HG02970 (cell line): ENCODE data around the gene AIDA.
"Not testable (repeated sequence)": the region's sequence is repeated elsewhere in the genome, so short reads cannot be mapped to it uniquely, and the experiment has no call there.

Experiments
- ATAC-seq: cut with Tn5 transposase; IDR thresholded peaks from one replicate; pipeline ENCODE4 v1.9.1; 2021; ENCODE audit warnings: mild to moderate bottlenecking, moderate library complexity, moderate number of reproducible peaks; ENCODE audit not compliant: unreplicated experiment, low FRiP score

Gene AIDA, protein sequence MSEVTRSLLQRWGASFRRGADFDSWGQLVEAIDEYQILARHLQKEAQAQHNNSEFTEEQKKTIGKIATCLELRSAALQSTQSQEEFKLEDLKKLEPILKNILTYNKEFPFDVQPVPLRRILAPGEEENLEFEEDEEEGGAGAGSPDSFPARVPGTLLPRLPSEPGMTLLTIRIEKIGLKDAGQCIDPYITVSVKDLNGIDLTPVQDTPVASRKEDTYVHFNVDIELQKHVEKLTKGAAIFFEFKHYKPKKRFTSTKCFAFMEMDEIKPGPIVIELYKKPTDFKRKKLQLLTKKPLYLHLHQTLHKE

DNA sequence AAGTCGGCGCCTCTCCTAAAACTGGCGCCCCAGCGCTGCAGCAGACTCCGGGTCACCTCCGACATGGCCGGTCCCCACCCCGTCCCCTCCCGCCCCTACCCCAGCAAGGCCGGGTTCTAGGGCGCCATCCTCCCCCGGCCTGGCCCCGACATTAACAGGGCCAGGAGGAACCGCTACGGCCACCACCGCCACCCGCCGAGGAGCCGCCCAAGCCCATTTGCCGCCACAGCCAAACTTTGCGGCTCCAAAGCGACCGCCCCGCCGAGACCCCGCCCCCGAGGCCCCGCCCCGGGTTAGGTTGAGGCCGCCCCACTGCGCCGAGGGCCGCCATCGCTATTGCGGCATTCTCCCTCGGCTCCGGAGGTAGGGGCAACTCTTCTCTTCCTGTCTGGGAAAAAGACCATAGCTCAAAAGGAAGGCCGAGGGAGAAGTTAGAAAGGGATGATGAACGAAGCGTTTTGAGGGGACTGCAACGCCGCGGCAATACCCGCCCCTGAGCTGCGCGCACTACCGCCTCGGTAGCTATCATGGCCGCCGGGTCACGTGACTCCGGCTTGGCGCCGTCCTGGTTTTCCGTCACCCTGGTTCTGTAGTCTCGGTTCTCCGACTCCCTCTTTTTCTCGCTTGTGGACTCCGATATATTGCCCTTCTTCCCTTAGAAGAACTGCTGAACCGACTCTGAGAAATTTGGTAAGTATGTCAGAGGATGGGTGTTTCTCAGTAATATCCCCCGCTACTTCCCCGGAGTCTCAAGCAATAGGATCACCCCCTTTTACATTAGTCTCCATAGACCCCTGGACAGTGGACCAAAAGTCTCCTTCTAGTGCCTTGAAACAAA lies at the start of gene AIDA, which contains the start of gene BROX:
Gene AIDA, minus strand, starts transcription at position 239 of the 838 bp plus-strand sequence. Its CDS starts 174 bp downstream, at position 65.
Gene BROX, plus strand, starts transcription at position 312 of the 838 bp plus-strand sequence. CDS start 3,136 bp downstream, outside the sequence.
- ATAC-seq: peak; percentile 79

DNA sequence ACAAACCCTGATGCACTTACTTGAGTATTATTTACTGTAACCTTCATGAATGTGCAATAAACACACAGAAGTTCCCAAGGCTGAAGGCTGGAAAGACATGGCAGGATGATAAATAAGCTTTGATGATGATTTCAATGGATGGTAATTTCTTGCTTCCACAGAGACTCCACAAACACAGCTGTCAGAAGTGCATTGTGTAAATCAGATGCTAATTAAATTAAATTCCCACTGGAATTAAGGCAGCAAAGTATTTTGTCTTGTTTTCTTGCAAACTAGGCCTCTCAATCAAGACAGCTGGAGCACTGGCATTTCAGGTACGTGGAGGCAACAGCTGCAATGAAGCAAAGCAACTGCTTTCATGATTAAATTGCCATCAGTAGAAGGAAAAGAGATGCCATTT lies 48.8 kb upstream of the AIDA start:
- no peak for ATAC-seq

DNA sequence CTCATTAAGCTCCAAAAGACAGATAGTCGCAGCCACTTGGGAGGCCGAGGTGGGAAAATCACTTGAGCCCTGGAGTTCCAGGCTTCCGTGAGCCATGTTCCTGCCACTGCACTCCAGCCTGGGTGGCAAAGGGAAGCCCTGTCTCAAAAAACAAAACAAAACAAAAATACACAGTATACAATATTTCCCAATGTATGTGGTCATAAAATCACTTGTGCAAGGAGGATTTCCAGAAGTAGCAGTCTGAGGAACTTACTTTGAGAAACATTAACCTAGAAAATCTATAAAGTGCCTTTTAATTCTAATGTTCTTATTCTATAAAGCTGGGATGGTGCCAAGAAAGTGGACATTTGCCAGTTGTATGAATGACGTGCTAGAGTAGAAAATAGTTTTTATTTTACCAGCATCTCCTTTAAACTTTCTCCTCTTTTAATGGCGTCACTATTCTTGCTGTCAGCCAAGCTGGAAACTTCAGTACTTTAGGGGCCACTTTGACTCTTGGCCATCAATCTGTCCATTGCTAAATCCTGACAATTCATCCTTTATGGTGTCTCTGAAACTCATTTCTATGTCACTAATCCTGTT lies 47.3 kb upstream of the AIDA start:
- ATAC-seq: no peak

DNA sequence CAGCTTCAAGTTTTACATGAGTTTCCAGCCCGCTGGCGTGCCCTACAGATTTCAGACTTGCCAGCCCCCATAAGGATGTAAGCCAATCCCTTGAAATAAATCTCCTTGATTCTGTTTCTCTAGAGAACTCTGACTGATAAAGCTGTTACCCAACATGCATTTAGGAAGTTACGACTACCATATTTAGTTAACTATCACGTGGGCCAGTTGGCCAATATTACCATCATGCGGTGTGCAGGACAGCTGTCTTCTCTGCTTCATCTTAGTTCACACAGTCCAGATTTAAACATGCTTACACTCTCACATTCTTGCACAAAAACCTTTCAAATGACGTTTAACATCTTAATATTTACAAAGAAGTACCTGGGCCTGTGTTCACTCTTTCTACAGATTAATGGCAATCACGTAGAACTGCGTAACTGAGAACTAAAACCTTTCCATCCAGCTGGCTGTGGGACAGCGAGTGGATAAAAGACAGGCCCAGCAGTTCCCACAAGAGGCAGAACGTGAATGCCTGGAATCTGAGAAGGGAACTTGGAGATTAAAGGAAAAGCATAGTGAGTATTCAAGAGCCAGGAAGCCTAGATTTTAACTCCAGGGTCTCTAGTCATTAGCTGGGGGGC lies 45.5 kb upstream of the AIDA start:
- ATAC-seq: no peak

DNA sequence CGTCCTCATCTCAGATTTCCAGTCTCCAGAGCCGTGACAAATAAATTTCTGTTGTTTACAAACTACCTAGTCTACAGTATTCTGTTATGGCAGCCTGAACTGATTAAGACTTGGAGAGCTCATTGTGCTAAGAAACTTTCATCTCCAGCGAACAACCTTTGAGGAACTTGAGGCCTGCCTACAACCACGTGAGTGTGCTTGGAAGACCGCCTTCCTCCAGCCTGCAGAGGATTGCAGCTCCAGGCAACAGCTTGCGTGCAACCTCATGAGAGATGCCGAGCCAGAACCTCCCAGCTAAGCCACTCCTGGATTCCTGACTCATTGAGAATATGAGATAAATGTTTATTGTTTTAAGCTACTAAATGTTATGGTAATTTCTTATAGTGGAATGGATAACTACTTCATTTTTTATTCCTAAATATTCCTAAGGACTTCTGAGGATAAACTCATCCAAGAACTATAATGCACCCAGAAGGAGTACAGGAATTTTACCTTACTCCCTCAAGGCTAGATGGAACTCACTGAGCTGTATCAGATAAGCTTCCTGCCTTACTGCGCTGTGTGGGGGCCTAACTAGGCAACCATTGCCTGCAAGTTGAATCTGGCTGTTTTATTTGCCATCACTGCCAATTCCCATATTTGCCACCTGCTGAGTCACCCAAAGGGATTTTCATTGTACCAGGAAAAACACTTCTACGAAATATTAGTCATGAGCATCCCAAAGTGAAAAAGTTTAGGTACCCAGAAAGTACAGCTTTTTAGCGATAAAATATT lies 42.3 kb upstream of the AIDA start:
- no peak for ATAC-seq

DNA sequence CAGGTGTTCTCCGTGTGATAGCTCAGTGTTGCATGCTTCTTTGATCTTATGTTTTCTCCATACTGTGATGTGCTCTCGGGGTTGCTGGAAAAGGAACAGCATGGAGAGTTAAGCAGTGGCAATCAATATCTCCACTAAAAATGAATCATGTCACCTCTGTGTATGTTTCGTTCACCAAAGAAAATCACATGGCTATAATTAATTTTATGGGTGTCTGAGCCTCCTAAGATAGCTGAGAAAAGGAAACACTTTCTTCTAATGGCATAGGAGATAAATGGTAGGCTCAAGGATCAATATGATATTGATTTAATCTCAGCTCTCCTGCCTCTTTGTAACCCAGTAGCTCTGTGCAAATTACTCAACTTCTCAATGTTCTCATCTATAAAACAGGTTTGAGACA lies 39.0 kb upstream of the AIDA start:
- no peak for ATAC-seq

DNA sequence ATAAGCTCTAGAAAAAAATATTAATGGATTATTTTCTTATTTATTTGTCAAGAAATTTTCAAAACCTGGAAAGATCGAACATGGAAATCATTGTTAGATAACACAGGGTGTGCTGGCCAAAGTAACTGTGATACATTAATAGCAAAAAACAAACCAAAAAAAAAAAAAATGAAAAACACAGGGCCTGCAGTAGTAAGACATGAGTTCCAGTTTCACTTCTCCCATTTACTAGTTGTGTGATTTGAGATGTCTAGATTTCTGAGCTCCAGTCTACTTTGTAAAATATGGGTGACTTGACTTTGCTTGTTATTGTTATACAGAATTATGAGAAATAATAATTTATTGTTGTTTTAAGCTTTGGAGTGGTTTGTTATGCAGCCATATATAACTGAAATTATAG lies 38.4 kb upstream of the AIDA start:
- no peak for ATAC-seq

DNA sequence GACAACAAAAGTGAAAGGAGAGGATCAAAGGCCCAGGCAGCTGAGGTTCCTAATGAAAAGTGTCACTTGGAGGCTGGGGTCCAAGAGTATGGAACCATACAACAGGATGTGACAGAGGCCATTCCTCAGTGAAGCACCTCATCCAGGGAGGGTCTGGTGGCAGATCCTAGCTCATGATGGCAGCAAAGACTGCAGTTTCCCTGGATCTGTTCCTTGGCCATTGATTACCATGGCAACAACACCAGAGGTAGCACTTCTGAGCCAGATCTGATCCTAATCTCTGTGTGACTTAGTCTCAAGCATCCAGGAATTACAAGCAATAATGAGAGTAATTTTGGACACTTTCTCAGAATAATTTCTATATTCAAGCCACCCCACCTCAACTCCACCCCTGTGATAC lies 37.6 kb upstream of the AIDA start:
- ATAC-seq: no peak

DNA sequence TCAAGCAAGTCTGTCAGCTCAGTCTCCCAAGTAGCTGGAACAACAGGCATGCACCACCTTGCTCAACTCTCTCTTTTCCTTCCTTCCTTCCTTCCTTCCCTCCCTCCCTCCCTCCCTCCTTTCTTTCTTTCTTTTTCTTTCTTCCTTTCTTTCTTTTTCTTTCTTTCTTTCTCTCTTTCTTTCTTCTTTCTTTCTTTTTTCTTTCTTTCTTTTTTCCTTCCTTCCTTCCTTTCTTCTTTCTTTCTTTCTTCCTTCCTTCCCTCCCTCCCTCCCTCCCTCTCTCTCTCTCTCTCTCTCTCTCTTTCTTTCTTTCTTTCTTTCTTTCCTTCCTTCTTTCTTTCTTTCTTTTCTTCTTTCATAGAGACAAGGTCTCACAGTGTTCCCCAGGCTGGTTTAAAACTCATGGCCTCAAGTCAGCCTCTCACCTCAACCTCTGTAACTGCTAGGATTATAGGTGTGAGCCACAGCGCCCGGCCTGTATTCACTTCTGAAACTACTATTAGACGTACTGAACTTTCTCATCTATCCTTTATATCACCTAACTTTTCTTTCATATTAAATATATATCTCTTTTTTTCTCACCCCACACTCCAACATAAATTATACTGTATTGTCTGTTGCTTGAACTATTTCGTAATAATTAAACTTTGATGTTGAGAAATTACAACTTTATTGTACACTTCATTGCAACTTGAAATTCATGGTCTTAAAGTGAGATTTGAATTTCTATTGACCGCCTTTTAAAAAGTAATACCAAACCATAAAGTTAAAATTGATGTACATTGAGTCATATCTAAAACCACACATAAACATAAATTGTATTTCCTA lies 29.6 kb upstream of the AIDA start:
- not testable (repeated sequence) for ATAC-seq

DNA sequence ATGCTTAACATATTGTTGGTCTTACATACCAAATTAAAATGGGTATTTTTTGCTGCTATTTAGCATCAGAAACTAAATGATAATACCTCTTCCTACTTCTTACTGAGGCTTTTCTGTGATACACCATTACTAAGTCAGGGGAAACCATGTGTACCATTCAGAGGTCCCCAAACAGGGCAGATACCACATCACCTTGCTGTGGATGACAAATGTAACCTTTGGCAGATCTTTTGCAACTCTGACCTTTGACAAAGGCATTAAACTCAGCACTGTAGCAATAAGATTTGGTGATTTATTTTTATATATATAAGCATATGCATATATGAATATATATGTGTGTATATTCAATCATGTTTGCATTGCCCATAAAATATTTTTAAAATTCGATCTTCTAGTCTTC lies 27.6 kb upstream of the AIDA start:
- no peak for ATAC-seq

DNA sequence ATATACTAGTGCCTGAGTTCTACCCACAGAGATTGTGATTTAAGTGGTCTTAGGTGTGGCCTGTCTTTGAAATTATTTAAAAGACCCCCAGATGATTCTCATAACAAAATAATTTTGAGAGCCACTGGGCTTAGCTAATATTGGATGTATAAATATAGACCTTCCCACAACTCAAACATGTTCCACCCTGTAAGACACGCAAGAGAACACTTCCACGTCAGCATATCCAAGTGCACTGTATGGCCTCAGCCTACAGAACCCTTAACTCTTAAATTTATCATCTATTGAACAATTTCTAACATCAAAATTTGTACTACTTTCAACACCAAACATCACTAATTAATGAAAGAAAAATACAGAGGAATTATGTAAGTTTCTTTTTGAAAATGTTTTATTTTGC lies 27.2 kb upstream of the AIDA start:
- ATAC-seq: no peak

DNA sequence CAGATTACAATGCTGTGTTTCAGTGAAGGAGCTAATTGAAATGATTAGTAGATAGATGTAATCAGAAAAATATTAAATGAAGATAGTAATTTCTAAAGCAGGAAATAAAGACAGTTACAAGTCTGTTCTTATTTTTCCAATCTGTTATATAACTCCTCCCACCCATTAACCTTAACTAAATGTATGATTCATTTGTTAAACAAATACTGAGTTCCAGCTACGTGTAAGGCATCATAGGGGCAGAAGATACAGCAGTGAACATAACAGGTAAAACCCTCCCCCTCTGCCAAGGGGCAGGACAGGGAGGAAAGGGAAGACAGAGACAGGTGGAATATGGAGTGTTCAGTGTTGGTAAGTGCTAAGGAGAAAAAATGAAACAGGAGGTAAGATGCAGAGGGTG lies 24.7 kb upstream of the AIDA start, which contains the start of gene FAM177B:
Gene FAM177B, plus strand, starts transcription at position 231 of the 400 bp plus-strand sequence. CDS start 9,344 bp downstream, outside the sequence.
- ATAC-seq: no peak

DNA sequence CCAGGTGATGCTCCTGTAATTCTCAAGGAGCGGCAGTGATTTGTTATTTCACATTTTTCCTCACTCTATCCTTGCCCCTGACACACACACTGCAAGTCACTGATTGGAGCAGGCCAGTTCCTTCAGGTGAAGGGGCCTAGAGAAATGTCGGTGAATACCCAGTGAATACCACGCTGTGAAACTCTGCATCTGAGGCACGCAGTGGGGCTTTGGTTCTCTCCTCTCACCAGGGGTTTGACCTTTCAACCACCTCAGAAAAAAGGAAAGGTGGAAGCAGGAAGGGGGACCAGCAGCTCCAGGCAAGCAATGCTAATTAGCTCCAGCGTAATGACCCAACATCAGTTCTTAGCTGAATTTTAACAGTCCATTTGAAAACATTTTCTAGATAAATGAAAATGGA lies 24.2 kb upstream of the AIDA start:
- no peak for ATAC-seq

DNA sequence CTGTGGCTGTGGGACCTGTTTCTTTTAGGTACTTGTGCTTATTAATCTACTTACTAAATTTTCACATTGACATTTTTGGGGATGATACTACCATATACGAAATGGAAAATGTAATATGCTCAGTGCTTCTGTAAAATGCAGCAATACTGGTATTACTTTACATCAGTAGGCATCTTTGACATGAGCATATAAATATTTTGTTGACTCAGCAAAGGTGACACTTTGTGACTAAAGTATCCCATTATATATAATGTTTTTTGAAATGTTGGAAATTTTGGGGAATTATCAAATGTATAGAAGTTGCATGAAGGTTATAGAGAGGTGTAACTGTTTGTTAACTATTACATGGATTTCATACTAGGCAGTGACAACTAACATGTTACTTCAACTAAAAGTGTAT lies 22.4 kb upstream of the AIDA start:
- no peak for ATAC-seq

DNA sequence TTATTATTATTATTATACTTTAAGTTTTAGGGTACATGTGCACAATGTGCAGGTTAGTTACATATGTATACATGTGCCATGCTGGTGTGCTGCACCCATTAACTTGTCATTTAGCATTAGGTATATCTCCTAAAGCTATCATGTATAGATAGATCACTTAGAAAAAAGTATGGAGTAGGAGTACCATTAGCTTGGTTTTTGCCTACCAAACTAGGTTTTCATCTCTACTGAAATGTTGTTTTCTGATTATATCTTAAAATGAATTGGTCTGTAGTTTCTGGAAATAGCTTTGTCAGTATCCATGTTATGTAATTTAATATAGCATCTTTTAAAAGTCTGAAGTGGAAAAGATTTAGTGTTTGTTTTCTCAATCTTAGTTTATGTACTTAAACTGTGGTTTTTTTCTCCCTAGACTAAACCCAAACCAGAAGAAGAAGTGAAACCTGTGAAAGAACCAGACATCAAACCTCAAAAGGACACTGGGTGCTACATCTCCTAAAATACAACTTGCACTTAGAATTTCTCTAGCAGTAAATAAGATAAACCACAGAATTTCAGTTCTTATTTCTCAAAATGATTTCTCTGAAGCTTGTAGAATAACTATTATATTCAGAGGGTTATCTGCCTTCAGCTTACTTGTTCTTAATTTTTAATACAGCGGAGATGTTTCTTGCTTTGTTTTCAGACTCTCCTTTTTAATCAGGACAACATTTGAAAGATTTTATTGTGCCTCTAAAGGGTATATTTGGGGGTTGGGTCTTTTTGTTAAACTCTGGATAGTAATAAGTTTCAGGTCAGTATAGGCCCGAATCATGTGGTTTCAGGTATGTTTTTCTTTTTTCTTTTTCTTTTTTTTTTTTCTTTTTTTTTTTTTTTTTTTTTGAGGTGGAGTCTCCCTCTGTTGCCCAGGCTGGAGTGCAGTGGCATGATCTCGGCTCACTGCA lies 20.2 kb upstream of the AIDA start:
- peak; percentile 97 for ATAC-seq

DNA sequence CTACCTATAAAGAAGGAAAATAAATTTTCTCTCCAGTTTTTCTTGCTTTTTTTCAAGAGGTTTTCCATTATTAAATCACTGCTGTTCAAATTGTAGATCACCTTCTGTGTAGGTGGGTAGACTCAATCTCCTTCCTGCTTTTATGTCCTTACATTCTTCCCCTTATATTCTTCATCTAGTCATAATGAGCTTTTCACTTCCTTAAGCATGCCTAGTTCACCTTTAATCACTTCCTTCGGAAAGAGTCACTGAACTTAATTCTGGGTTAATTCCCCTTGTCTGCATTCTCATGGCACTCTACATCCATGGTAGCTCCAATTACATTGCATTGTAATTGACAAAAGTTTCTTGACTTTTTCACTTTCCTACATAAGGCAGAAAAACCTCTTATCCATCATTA lies 18.6 kb upstream of the AIDA start:
- no peak for ATAC-seq

DNA sequence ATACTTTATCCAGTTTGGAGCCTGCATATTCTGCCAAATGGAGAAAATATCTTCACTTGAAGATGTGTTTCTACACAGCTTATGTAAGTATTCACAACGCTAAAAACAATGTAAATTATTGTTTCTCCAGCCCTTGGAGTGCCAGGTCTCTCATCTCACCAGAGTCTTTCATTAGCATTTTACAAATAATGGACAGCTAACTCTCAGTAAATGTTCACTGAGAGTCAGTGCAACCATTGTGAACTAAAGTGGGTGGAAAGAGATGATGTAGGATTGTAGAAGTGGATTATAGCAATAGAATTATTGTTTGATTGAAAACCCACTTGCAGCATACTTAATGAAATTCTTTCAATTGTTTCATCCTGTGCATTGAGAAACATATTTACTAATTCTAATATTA lies 16.5 kb upstream of the AIDA start:
- ATAC-seq: no peak

DNA sequence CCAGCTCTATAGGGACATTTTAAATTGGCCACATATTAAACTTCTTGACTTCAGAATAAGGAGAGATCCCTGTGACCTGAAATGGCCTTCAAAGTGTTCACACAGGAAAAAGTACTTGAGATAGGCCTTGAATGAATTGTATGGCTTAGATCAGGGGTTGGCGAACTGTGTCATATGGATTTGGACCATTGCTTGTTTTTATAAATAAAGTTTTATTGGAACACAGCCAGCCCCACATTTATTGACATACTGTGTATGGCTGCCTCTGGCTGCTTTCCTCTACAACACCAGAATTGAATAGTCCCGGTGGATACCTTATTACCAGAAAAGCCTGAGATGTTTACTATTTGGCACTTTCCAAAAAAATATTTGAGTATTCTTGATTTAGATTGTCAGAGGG lies 4.1 kb upstream of the AIDA start:
- no peak for ATAC-seq
